Upper lobe of left lung (tissue), 6 donors: ENCODE results near the gene GTF2A2. TPM values are rescaled to one million over a fixed set of nuclear protein-coding genes. Genes with fewer than 3 reads are reported as not detected.

ENCODE experiments used
- ATAC-seq, 2 donors: fragments of 200-7000 bp; cut with Tn5 transposase; one replicate each; pipeline ENCODE4 v1.9.1; 2022; ENCODE audit warnings: mild to moderate bottlenecking in 2 of 2, moderate library complexity in 2 of 2; ENCODE audit not compliant: low FRiP score in 2 of 2
- DNase-seq, 2 donors: peaks; one replicate each; pipeline ENCODE4 v3.0.0-alpha.2; 2019 to 2020
- H3K27ac ChIP-seq, 4 donors: fragments of 200-600 bp; sonication (generic); one replicate each; pipeline ENCODE4 v1.5.1; 2016 to 2019
- H3K27me3 ChIP-seq, 4 donors: fragments of 200-600 bp; sonication (generic); one replicate each; pipeline ENCODE4 v1.5.1; 2017 to 2019
- H3K36me3 ChIP-seq, 4 donors: fragments of 200-600 bp; sonication (generic); one replicate each; pipeline ENCODE4 v1.5.1; 2016 to 2019
- H3K4me1 ChIP-seq, 4 donors: fragments of 200-600 bp; sonication (generic); one replicate each; pipeline ENCODE4 v1.5.1; 2018 to 2019
- H3K4me3 ChIP-seq, 4 donors: fragments of 200-600 bp; sonication (generic); one replicate each; pipeline ENCODE4 v1.5.1; 2017 to 2019; ENCODE audit warnings: mild to moderate bottlenecking in 2 of 4, moderate library complexity in 1 of 4
- H3K9me3 ChIP-seq, 4 donors: fragments of 200-600 bp; sonication (generic); one replicate each; pipeline ENCODE4 v1.5.1; 2018 to 2019
- EP300 ChIP-seq, 4 donors: sonication (generic); formaldehyde crosslinking; IDR thresholded peaks; one replicate each; pipeline ENCODE4 v1.5.1; 2017; ENCODE audit warnings: antibody characterized with exemption in 4 of 4, control low read depth in 2 of 4
- POLR2A ChIP-seq, 4 donors: fragments of 450-650 bp; IDR thresholded peaks; one replicate each; pipeline ENCODE4 v1.5.1; 2016 to 2017; ENCODE audit warnings: antibody characterized with exemption in 4 of 4, mild to moderate bottlenecking in 2 of 4
- POLR2AphosphoS5 ChIP-seq, 2 donors: sonication (generic); formaldehyde crosslinking; IDR thresholded peaks; one replicate each; pipeline ENCODE4 v1.5.1; 2017; ENCODE audit warnings: antibody characterized with exemption in 2 of 2
- WGBS, 2 donors: methylation state at CpG; one replicate each; pipeline ENCODE4 v1.1.5; 2017 to 2018; 5-methylcytosine and 5-hydroxymethylcytosine counted together
- total RNA-seq, 6 donors: library from RNA; depleted of rRNA in 4 of 6; stranded (reverse); fragments of >200 nt in 4 of 6; gene quantifications; one replicate each; pipeline versions ENCODE4 v1.1.0 to v1.2.1, GENCODE V29; 2016 to 2021
- TF ChIP-seq, protein P1 (sequence below), 6 experiments: fragments of 450-650 bp in 4 of 6; fragments of 200-600 bp in 2 of 6; sonication (generic) in 2 of 6; IDR thresholded peaks; one replicate each; pipeline ENCODE4 v1.5.1; 2016 to 2019; ENCODE audit warnings: antibody characterized with exemption in 6 of 6
- donor health status: DM: no; HTN: no; CAD: no; lungs with moderate emphysema.
- donor health status: DM: no; HTN: yes; CAD: no; lungs with severe emphysema.

GTF2A2 gene
- total RNA-seq, 6 donors from 2014 or later: 5.5 to 80.1 (median 30.2) TPM

DNA sequence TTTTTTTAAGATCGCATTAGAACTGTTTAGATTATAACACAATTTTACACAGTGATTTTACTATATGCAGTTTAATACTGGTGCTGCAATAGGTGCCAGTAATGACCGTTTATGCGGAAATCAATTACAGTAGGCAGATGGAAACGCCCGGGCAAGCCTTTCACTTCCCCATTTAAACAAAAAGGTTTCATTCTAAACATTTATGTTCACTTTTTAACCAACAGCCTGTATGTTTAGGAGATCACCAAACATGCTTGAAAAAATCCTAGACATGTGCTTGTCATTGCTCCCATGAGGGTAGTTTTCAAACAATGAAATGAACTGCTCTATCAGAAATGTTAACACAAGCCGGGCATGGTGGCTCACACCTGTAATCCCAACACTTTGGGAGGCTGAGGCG is 29.1 kb upstream of the GTF2A2 start:
- no peaks in the 10 kb centered on the region for H3K27me3 ChIP-seq
- H3K27ac ChIP-seq: peak overlapping the region; percentile 27 to 100 (median 98)
- peak overlapping the region in 1 of 4 donors; percentile 62 for H3K4me3 ChIP-seq
- ATAC-seq (no peak), DNase-seq (peak in 1 of 2 donors; percentile 45)
- 49 to 56% methylated on average over 7 of the region's 7 CpGs for WGBS, 2 donors
- TF ChIP-seq EP300 (IDR thresholded peaks at IDR 0.05) (no peak), POLR2AphosphoS5 (IDR thresholded peaks at IDR 0.05) (no peak), POLR2A (IDR thresholded peaks at IDR 0.05) (no peak)
- TF ChIP-seq, protein P1, sequence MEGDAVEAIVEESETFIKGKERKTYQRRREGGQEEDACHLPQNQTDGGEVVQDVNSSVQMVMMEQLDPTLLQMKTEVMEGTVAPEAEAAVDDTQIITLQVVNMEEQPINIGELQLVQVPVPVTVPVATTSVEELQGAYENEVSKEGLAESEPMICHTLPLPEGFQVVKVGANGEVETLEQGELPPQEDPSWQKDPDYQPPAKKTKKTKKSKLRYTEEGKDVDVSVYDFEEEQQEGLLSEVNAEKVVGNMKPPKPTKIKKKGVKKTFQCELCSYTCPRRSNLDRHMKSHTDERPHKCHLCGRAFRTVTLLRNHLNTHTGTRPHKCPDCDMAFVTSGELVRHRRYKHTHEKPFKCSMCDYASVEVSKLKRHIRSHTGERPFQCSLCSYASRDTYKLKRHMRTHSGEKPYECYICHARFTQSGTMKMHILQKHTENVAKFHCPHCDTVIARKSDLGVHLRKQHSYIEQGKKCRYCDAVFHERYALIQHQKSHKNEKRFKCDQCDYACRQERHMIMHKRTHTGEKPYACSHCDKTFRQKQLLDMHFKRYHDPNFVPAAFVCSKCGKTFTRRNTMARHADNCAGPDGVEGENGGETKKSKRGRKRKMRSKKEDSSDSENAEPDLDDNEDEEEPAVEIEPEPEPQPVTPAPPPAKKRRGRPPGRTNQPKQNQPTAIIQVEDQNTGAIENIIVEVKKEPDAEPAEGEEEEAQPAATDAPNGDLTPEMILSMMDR (IDR thresholded peaks at IDR 0.05): no peak
- H3K4me1 ChIP-seq: peaks cover 46 to 55% (median 48%) of the 10 kb centered on the region in 4 donors
- H3K9me3 ChIP-seq: no peaks in the 10 kb centered on the region
- H3K36me3 ChIP-seq: peaks cover 6 to 26% (median 9%) of the 10 kb centered on the region in 4 donors

DNA sequence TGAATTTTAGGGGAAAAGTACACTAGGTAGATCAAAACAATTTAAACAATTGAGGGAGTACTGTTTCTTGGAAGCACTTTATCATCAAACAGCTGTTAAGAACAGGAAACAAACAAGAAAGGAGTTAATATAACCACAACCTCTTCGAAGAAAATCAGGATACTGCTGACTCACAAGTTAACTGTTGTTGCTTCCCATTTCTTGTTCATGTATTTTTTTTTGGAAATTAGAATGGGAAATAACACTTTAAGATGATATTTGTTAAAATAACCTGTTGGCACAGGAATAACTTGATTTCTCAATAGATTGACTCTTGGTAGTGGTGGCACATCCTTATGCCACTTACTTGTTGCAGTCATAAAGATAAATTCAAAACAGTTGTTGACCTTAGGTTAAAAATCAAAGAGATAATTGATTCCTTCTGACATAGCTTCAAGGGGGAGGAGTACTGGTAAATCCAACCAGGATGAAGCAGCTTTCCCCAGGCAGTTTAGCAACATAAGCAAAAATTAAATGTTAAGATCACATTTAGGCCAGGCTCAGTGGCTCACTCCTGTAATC is 28.5 kb upstream of the GTF2A2 start:
- Histone ChIP-seq H3K4me1 (peaks cover 46 to 55% (median 48%) of the 10 kb centered on the region in 4 donors), H3K4me3 (peak overlapping the region in 1 of 4 donors; percentile 9), H3K36me3 (peaks cover 8 to 31% (median 14%) of the 10 kb centered on the region in 4 donors), H3K9me3 (no peaks in the 10 kb centered on the region), H3K27me3 (no peaks in the 10 kb centered on the region), H3K27ac (peak overlapping the region; percentile 27 to 100 (median 98))
- DNase-seq (no peak), ATAC-seq (no peak)
- TF ChIP-seq, protein P1 (IDR thresholded peaks at IDR 0.05): no peak
- no peak for TF ChIP-seq POLR2AphosphoS5 (IDR thresholded peaks at IDR 0.05)
- no peak for TF ChIP-seq EP300 (IDR thresholded peaks at IDR 0.05)
- no peak for TF ChIP-seq POLR2A (IDR thresholded peaks at IDR 0.05)
- 0% methylated on average over 1 of the region's 1 CpG for WGBS, 2 donors

DNA sequence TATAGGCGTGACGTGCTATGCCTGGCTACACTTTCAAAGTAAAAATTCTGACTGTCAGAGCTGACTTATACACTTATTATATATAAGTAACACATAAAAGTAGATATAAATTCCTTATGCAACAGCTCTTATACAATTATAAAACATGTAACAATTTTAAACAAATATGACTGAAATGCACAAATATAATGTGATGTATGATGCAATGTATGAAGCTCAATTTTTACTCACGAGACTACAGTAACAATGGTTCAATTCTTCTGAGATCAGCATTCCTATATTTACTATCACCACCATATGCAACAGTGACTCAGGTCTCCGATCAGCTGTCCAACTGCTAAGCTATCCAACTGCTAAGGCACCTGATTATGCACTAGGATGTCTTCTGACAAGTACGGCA is 23.6 kb upstream of the GTF2A2 start:
- Histone ChIP-seq H3K27ac (no peak overlapping the region), H3K9me3 (no peaks in the 10 kb centered on the region), H3K27me3 (no peaks in the 10 kb centered on the region), H3K36me3 (peaks cover 44 to 75% (median 55%) of the 10 kb centered on the region in 4 donors), H3K4me1 (peaks cover 19 to 29% (median 25%) of the 10 kb centered on the region in 4 donors), H3K4me3 (no peak overlapping the region)
- no peak for ATAC-seq
- TF ChIP-seq POLR2A (IDR thresholded peaks at IDR 0.05): no peak
- no peak for TF ChIP-seq POLR2AphosphoS5 (IDR thresholded peaks at IDR 0.05)
- TF ChIP-seq, protein P1 (IDR thresholded peaks at IDR 0.05): no peak
- TF ChIP-seq EP300 (IDR thresholded peaks at IDR 0.05): no peak
- DNase-seq: no peak
- 82 to 95% methylated on average over 4 of the region's 5 CpGs for WGBS, 2 donors

DNA sequence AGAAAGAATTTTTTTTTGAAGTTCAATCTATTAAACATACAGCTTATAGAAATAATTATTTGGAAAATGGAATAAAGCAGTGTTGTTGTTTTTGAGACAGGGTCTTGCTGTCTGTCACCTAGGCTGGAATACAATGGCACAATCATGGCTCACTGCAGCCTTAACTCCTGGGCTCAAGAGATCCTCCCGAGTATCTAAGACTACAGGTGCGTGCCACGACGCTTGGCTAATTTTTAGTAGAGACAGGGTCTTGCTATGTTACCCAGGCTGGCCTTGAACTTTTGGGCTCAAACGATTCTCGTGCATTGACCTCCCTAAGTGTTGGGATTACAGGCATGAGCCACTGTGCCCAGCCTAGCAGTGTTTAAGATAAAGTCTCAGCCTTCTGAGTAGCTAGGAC is 23.0 kb upstream of the GTF2A2 start:
- 92 to 97% methylated on average over 6 of the region's 6 CpGs for WGBS, 2 donors
- TF ChIP-seq POLR2A (IDR thresholded peaks at IDR 0.05) (no peak), POLR2AphosphoS5 (IDR thresholded peaks at IDR 0.05) (no peak), EP300 (IDR thresholded peaks at IDR 0.05) (no peak)
- TF ChIP-seq, protein P1 (IDR thresholded peaks at IDR 0.05): no peak
- no peak overlapping the region for H3K4me3 ChIP-seq
- ATAC-seq: no peak
- H3K36me3 ChIP-seq: peaks cover 49 to 80% (median 60%) of the 10 kb centered on the region in 4 donors
- H3K4me1 ChIP-seq: peaks cover 14 to 24% (median 19%) of the 10 kb centered on the region in 4 donors
- no peaks in the 10 kb centered on the region for H3K9me3 ChIP-seq
- DNase-seq: no peak
- no peaks in the 10 kb centered on the region for H3K27me3 ChIP-seq
- H3K27ac ChIP-seq: no peak overlapping the region

DNA sequence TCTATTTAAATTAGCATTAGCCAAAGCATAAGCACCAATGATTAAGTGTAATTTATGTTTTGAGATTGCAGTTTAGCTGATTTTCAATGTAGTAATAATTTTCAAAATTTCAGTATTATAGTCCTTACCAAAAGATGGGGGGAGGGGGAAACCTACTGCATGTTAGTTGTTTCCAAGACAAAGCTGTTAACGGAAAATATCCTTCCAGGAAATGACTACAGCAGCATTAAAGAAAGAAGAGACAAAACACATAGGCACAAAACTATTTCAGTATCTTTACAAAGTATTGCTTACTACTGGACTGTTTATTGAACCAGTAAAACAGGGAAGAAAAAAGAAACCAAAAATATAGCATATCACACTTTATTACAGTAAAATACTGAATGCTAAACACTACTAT is 21.3 kb upstream of the GTF2A2 start:
- peaks cover 0 to 6% (median 3%) of the 10 kb centered on the region in 4 donors for H3K4me1 ChIP-seq
- no peak overlapping the region for H3K4me3 ChIP-seq
- TF ChIP-seq POLR2AphosphoS5 (IDR thresholded peaks at IDR 0.05) (no peak), POLR2A (IDR thresholded peaks at IDR 0.05) (no peak), EP300 (IDR thresholded peaks at IDR 0.05) (no peak)
- TF ChIP-seq, protein P1 (IDR thresholded peaks at IDR 0.05): no peak
- 36 to 46% methylated on average over 1 of the region's 1 CpG for WGBS, 2 donors
- H3K27ac ChIP-seq: no peak overlapping the region
- H3K27me3 ChIP-seq: no peaks in the 10 kb centered on the region
- DNase-seq (no peak), ATAC-seq (no peak)
- no peaks in the 10 kb centered on the region for H3K9me3 ChIP-seq
- peaks cover 58 to 97% (median 75%) of the 10 kb centered on the region in 4 donors for H3K36me3 ChIP-seq
